Measurements from ENCODE around the gene IER5L. TPM values are rescaled to one million over a fixed set of nuclear protein-coding genes. Genes with fewer than 3 reads are reported as not detected.
A peak's percentile ranks its signal among the peaks of the same experiment; 100 is the strongest.

IER5L gene
- total and polyA plus RNA-seq, 4 donors = 12.6 to 31.5 (median 24.1) TPM

GRCh38 chr9:129161534-129161837, 16.6 kb downstream of the IER5L start:
- ATAC-seq (ENCODE audit: insufficient read depth, low FRiP score) (no peak), DNase-seq (no peak)
- Histone ChIP-seq H3K9ac (ENCODE audit: insufficient read depth in 1 of 2, low read length in 2 of 2) (no peak overlapping the region), H3K9me3 (ENCODE audit: control insufficient read depth in 4 of 4, insufficient read depth in 3 of 4, low read length in 3 of 4) (no peaks in the 10 kb centered on the region), H3K27ac (ENCODE audit: low read depth in 1 of 2, low read length in 1 of 2) (no peak overlapping the region), H3K36me3 (ENCODE audit: control insufficient read depth in 4 of 4, insufficient read depth in 4 of 4, low read length in 4 of 4) (no peaks in the 10 kb centered on the region), H3K4me3 (no peak overlapping the region), H3K27me3 (ENCODE audit: control insufficient read depth in 3 of 3, insufficient read depth in 3 of 3, low read length in 2 of 3) (no peaks in the 10 kb centered on the region), H3K4me1 (ENCODE audit: control insufficient read depth in 5 of 5, insufficient read depth in 5 of 5, low read length in 5 of 5) (peaks cover 0 to 12% (median 5%) of the 10 kb centered on the region in 5 donors)
- TF ChIP-seq, protein P1, sequence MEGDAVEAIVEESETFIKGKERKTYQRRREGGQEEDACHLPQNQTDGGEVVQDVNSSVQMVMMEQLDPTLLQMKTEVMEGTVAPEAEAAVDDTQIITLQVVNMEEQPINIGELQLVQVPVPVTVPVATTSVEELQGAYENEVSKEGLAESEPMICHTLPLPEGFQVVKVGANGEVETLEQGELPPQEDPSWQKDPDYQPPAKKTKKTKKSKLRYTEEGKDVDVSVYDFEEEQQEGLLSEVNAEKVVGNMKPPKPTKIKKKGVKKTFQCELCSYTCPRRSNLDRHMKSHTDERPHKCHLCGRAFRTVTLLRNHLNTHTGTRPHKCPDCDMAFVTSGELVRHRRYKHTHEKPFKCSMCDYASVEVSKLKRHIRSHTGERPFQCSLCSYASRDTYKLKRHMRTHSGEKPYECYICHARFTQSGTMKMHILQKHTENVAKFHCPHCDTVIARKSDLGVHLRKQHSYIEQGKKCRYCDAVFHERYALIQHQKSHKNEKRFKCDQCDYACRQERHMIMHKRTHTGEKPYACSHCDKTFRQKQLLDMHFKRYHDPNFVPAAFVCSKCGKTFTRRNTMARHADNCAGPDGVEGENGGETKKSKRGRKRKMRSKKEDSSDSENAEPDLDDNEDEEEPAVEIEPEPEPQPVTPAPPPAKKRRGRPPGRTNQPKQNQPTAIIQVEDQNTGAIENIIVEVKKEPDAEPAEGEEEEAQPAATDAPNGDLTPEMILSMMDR (IDR thresholded peaks at IDR 0.05; ENCODE audit: control extremely low read depth, extremely low read depth) = no peak
- WGBS, 2 donors = 88 to 95% methylated on average over 8 to 9 of the region's 9 CpGs

DNA sequence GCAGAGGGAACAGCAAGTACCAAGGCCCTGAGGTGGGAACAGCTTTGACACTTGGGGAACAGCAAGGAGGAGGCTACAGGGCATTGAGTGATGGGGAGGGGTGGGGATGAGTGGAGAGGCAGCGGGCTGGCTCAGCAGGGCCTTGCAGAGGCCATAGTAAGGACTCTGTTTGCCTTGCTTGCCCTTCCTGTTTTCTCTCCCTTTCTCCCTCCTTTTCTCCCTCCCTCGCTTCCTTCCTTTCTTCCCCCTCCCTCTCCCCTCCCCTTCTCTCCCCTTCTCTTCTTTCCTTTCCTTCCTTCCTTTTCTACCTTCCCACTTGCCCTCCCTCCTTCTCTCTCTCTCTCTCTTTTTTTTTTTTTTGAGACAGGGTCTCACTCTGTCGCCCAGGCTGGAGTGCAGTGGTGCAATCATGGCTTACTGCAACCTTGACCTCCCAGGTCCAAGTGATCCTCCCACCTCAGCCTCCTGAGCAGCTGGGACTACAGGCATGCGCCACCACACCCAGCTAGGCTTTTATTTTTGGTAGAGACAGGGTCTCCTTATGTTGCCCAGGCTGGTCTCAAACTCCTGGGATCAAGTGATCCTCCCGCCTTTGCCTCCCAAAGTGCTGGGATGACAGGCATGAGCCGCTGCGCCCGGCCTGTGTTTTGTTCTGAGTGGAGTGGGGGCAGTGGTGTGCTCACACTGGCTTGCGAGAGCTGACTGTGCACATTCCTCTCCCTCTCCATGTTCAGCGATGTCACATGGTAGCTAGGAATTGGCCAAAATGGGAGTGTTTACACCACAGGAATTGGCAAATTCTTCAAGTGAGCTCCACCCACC, 17.1 kb downstream of the IER5L start:
- no peak overlapping the region for H3K4me3 ChIP-seq
- DNase-seq = peak in 2 of 3 donors; percentile 38 to 54
- no peaks in the 10 kb centered on the region for H3K9me3 ChIP-seq (ENCODE audit: control insufficient read depth in 4 of 4, insufficient read depth in 3 of 4, low read length in 3 of 4)
- TF ChIP-seq, protein P1 (IDR thresholded peaks at IDR 0.05; ENCODE audit: control extremely low read depth, extremely low read depth) = no peak
- peaks cover 0 to 9% (median 2%) of the 10 kb centered on the region in 5 donors for H3K4me1 ChIP-seq (ENCODE audit: control insufficient read depth in 5 of 5, insufficient read depth in 5 of 5, low read length in 5 of 5)
- H3K36me3 ChIP-seq (ENCODE audit: control insufficient read depth in 4 of 4, insufficient read depth in 4 of 4, low read length in 4 of 4) = no peaks in the 10 kb centered on the region
- H3K27me3 ChIP-seq (ENCODE audit: control insufficient read depth in 3 of 3, insufficient read depth in 3 of 3, low read length in 2 of 3) = no peaks in the 10 kb centered on the region
- 86 to 89% methylated on average over 10 of the region's 10 CpGs for WGBS, 2 donors
- ATAC-seq (ENCODE audit: insufficient read depth, low FRiP score) = no peak
- no peak overlapping the region for H3K9ac ChIP-seq (ENCODE audit: insufficient read depth in 1 of 2, low read length in 2 of 2)
- H3K27ac ChIP-seq (ENCODE audit: low read depth in 1 of 2, low read length in 1 of 2) = no peak overlapping the region

GRCh38 chr9:129156163-129156562, 21.9 kb downstream of the IER5L start:
- TF ChIP-seq, protein P1 (IDR thresholded peaks at IDR 0.05; ENCODE audit: control extremely low read depth, extremely low read depth) = no peak
- DNase-seq (no peak), ATAC-seq (ENCODE audit: insufficient read depth, low FRiP score) (no peak)
- Histone ChIP-seq H3K9me3 (ENCODE audit: control insufficient read depth in 4 of 4, insufficient read depth in 3 of 4, low read length in 3 of 4) (no peaks in the 10 kb centered on the region), H3K4me1 (ENCODE audit: control insufficient read depth in 5 of 5, insufficient read depth in 5 of 5, low read length in 5 of 5) (no peaks in the 10 kb centered on the region), H3K4me3 (no peak overlapping the region), H3K27me3 (ENCODE audit: control insufficient read depth in 3 of 3, insufficient read depth in 3 of 3, low read length in 2 of 3) (no peaks in the 10 kb centered on the region), H3K36me3 (ENCODE audit: control insufficient read depth in 4 of 4, insufficient read depth in 4 of 4, low read length in 4 of 4) (peaks cover 0 to 20% (median 7%) of the 10 kb centered on the region in 4 donors), H3K27ac (ENCODE audit: low read depth in 1 of 2, low read length in 1 of 2) (no peak overlapping the region), H3K9ac (ENCODE audit: insufficient read depth in 1 of 2, low read length in 2 of 2) (no peak overlapping the region)
- WGBS, 2 donors = 89 to 94% methylated on average over 10 of the region's 10 CpGs
